OCI-LY1 (cell line): ENCODE results near the gene AP2M1.

Experiments
- H2AFZ ChIP-seq: fragments of 200-600 bp; sonication (generic), shearing (Covaris generic); 2 replicates; pipeline ENCODE4 v1.6.0; 2014; ENCODE audit warnings: antibody characterized with exemption, mild to moderate bottlenecking, low read length
- H3F3A ChIP-seq: fragments of 200-600 bp; sonication (generic), shearing (Covaris generic); 2 replicates; pipeline ENCODE4 v1.6.0; 2014; ENCODE audit warnings: mild to moderate bottlenecking, antibody characterized with exemption, low read length, moderate library complexity; ENCODE audit not compliant: insufficient read depth
- H3K27ac ChIP-seq: fragments of 200-600 bp; sonication (generic); 2 replicates; pipeline ENCODE4 v1.5.1; 2014; ENCODE audit warnings: low read length, mixed run types, mild to moderate bottlenecking, low read depth; ENCODE audit not compliant: poor library complexity, severe bottlenecking
- H3K27me3 ChIP-seq: fragments of 200-600 bp; sonication (generic); 2 replicates; pipeline ENCODE4 v1.6.0; 2014; ENCODE audit warnings: antibody characterized with exemption, mild to moderate bottlenecking, low read length, moderate library complexity; ENCODE audit not compliant: insufficient read depth
- H3K36me3 ChIP-seq: fragments of 200-600 bp; sonication (generic); 2 replicates; pipeline ENCODE4 v1.6.1; 2014; ENCODE audit warnings: mild to moderate bottlenecking, antibody characterized with exemption, low read length, moderate library complexity, mixed read lengths; ENCODE audit not compliant: insufficient read depth
- H3K4me1 ChIP-seq: fragments of 200-600 bp; sonication (generic); 2 replicates; pipeline ENCODE4 v1.5.1; 2014; ENCODE audit warnings: mild to moderate bottlenecking, low read length, moderate library complexity; ENCODE audit not compliant: insufficient read depth, severe bottlenecking
- H3K4me2 ChIP-seq: fragments of 200-600 bp; sonication (generic), shearing (Covaris generic); 2 replicates; pipeline ENCODE4 v1.6.1; 2014; ENCODE audit warnings: low read length
- H3K4me3 ChIP-seq: fragments of 200-600 bp; sonication (generic); 2 replicates; pipeline ENCODE4 v1.5.1; 2014; ENCODE audit warnings: low read length, low read depth, mild to moderate bottlenecking, mixed read lengths; ENCODE audit not compliant: poor library complexity, severe bottlenecking
- H3K79me2 ChIP-seq: fragments of 200-600 bp; shearing (Covaris generic); 2 replicates; pipeline ENCODE4 v1.6.1; 2016; ENCODE audit warnings: mixed run types, low read length, mixed read lengths; ENCODE audit not compliant: insufficient read depth
- H3K9ac ChIP-seq: fragments of 200-600 bp; sonication (generic), shearing (Covaris generic); 2 replicates; pipeline ENCODE4 v1.6.1; 2014; ENCODE audit warnings: mild to moderate bottlenecking, low read length, mixed read lengths
- H3K9me2 ChIP-seq: fragments of 200-600 bp; sonication (generic), shearing (Covaris generic); 2 replicates; pipeline ENCODE4 v1.6.1; 2014; ENCODE audit warnings: low read depth, mild to moderate bottlenecking, low read length, mixed read lengths
- H3K9me3 ChIP-seq: fragments of 200-600 bp; shearing (Covaris generic); 2 replicates; pipeline ENCODE4 v1.6.1; 2014; ENCODE audit warnings: low read length, mixed read lengths
- H4K20me1 ChIP-seq: fragments of 200-600 bp; sonication (generic), shearing (Covaris generic); 2 replicates; pipeline ENCODE4 v1.6.0; 2016; ENCODE audit warnings: mild to moderate bottlenecking, low read length; ENCODE audit not compliant: insufficient read depth
- CTCF ChIP-seq: fragments of 200-600 bp; sonication (generic), shearing (Covaris generic); IDR thresholded peaks from 2 replicates; pipeline ENCODE4 v1.5.1; 2017; ENCODE audit warnings: mild to moderate bottlenecking, antibody characterized with exemption, low read length, moderate library complexity, mixed read lengths
- EZH2 ChIP-seq: fragments of 200-600 bp; sonication (generic), shearing (Covaris generic); IDR thresholded peaks from 2 replicates; pipeline ENCODE4 v1.8.0; 2017; ENCODE audit warnings: borderline replicate concordance, mixed run types, mild to moderate bottlenecking, antibody characterized with exemption, low read length, moderate library complexity, mixed read lengths

AP2M1 gene

GRCh38 chr3:184142199-184142598 is 32.5 kb upstream of the AP2M1 start:
- Histone ChIP-seq H3K4me2 (no peak overlapping the region), H3K4me3 (no peak overlapping the region), H3K36me3 (peaks cover 87% of the 10 kb centered on the region), H3K79me2 (no peaks in the 10 kb centered on the region), H2AFZ (no peak overlapping the region), H3K27ac (no peak overlapping the region), H3K9me3 (no peaks in the 10 kb centered on the region), H4K20me1 (no peaks in the 10 kb centered on the region), H3F3A (no peaks in the 10 kb centered on the region), H3K9ac (no peak overlapping the region), H3K9me2 (no peaks in the 10 kb centered on the region), H3K4me1 (peaks cover under 1% of the 10 kb centered on the region), H3K27me3 (no peaks in the 10 kb centered on the region)
- TF ChIP-seq CTCF (no peak), EZH2 (no peak)

GRCh38 chr3:184143327-184143726 is 31.3 kb upstream of the AP2M1 start:
- no peak overlapping the region for H3K27ac ChIP-seq
- H3K9me3 ChIP-seq = no peaks in the 10 kb centered on the region
- no peaks in the 10 kb centered on the region for H3K4me1 ChIP-seq
- no peak overlapping the region for H2AFZ ChIP-seq
- no peaks in the 10 kb centered on the region for H3K27me3 ChIP-seq
- H4K20me1 ChIP-seq = no peaks in the 10 kb centered on the region
- H3K36me3 ChIP-seq = peaks cover 77% of the 10 kb centered on the region
- no peaks in the 10 kb centered on the region for H3K9me2 ChIP-seq
- H3K79me2 ChIP-seq = no peaks in the 10 kb centered on the region
- H3K9ac ChIP-seq = no peak overlapping the region
- H3K4me3 ChIP-seq = no peak overlapping the region
- H3F3A ChIP-seq = no peaks in the 10 kb centered on the region
- TF ChIP-seq EZH2 (no peak), CTCF (no peak)
- no peak overlapping the region for H3K4me2 ChIP-seq

- no peaks in the 10 kb centered on the region for H3K79me2 ChIP-seq
- peaks cover 73% of the 10 kb centered on the region for H3K36me3 ChIP-seq
- H3K9ac ChIP-seq = no peak overlapping the region
- no peak overlapping the region for H3K27ac ChIP-seq
- H3K4me1 ChIP-seq = peaks cover under 1% of the 10 kb centered on the region
- no peaks in the 10 kb centered on the region for H3K27me3 ChIP-seq
- H3K9me2 ChIP-seq = no peaks in the 10 kb centered on the region
- H4K20me1 ChIP-seq = no peaks in the 10 kb centered on the region
- no peak overlapping the region for H3K4me2 ChIP-seq
- H3K4me3 ChIP-seq = no peak overlapping the region
- no peak overlapping the region for H2AFZ ChIP-seq
- TF ChIP-seq CTCF (no peak), EZH2 (no peak)
- no peaks in the 10 kb centered on the region for H3K9me3 ChIP-seq
- H3F3A ChIP-seq = no peaks in the 10 kb centered on the region
Observed at GRCh38 chr3:184144505-184144904, 30.1 kb upstream of the AP2M1 start.
